D721Med (cell line): ENCODE data around the gene MRC2.

Experiments
- DNase-seq: peaks from one replicate; pipeline ENCODE4 v3.0.0; 2011; ENCODE audit warnings: low spot score; ENCODE audit not compliant: insufficient read length
- FAIRE-seq: peaks from 2 replicates; lab custom pipeline; 2011; peaks lifted over from hg19 to GRCh38; lab: Jason Lieb, UNC
- TF ChIP-seq, protein P1 (sequence below): IDR thresholded peaks from 2 replicates; pipeline ENCODE4 v1.5.1; 2012; ENCODE audit warnings: mild to moderate bottlenecking, control low read depth; ENCODE audit not compliant: insufficient read depth; ENCODE audit errors: missing control alignments

The MRC2 gene

DNA sequence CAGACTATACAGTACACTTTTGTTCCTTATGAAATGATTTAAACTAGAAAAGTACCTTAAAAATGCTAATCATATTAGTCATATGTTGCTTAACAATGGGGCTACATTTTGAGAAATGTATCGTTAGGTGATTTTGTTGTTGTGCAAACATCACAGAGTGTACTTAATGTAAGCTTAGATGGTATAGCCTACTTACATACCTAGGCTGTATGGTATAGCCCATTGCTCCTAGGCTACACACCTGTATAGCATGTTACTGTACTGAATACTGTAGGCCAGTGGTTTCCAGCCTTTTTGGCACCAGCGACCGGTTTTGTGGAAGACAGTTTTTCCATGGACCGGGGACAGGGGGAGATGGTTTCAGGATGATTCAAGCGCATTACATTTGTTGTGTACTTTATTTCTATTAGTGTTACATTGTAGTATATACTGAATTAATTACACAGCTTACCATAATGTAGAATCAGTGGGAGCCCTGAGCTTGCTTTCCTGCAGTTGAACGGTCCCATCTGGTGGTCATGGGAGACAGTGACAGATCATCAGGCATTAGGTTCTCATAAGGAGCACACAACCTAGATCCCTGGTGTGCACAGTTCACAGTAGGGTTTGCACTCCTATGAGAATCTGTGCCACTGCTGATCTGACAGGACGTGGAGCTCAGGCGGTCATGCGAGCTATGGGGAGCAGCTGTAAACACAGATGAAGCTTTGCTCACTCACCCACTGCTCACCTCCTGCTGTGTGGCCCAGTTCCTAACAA lies 35.0 kb upstream of the MRC2 start:
- DNase-seq, result no peak

DNA sequence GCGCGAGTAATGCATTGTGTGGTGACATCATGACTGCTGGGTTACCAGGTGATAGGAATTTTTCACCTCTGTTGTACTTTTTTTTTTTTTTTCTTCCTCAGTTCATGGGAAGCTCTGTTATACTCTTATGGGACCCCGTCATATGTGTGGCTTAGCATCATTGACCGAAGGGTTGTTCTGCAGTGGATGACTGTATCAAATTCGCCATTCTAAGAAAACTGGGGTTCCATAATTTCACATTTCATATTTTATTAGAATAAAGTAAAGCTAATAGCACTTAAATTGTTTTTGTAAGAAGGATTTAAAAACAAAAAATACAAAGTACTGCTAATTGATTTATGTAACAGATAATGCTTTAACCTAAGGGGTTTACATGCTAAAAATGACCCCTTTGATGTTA lies 32.0 kb upstream of the MRC2 start:
- FAIRE-seq, result no peak
- TF ChIP-seq, protein P1, sequence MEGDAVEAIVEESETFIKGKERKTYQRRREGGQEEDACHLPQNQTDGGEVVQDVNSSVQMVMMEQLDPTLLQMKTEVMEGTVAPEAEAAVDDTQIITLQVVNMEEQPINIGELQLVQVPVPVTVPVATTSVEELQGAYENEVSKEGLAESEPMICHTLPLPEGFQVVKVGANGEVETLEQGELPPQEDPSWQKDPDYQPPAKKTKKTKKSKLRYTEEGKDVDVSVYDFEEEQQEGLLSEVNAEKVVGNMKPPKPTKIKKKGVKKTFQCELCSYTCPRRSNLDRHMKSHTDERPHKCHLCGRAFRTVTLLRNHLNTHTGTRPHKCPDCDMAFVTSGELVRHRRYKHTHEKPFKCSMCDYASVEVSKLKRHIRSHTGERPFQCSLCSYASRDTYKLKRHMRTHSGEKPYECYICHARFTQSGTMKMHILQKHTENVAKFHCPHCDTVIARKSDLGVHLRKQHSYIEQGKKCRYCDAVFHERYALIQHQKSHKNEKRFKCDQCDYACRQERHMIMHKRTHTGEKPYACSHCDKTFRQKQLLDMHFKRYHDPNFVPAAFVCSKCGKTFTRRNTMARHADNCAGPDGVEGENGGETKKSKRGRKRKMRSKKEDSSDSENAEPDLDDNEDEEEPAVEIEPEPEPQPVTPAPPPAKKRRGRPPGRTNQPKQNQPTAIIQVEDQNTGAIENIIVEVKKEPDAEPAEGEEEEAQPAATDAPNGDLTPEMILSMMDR, result no peak
- no peak for DNase-seq

More for the DNA sequence above, 35.0 kb upstream of the MRC2 start:
- no peak for FAIRE-seq
- TF ChIP-seq, protein P1, result peak; percentile 17

DNA sequence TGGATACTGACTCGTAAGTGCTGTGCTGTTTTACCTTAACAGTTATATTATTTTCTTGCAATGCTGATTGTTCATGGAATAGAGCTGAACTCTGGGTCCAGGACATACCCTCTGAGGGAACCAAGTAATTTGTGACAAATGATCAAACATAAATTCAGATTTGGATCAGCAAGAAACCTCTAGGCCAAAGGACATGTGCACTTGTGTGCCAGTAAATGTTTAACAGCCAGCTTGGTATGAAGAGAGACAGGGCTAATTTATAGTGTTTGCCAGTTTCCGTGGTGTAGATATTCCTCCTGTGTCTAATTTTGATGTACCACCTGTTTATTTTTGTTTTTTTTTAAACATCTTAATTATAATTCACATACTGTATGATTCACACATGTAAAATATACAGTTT lies 30.8 kb upstream of the MRC2 start:
- DNase-seq (no peak), FAIRE-seq (no peak)
- TF ChIP-seq, protein P1, result no peak

DNA sequence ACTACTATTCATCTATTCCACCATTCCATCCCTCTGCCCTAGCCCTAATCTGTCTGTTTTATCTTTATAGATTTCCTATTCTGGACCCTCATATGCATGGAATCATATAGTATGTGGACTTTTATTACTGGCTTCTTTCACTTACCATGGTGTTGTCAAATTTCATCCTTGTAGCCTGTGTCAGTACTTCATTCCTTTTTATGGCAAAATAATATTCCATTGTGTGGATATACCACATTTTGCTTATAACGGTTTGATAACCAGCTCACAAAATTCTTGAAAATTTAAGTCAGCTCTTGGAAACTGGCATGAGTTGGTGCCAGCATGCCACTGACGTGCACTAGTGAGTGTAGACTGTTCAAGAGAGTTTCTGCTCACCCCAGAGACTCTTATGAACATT lies 30.3 kb upstream of the MRC2 start:
- DNase-seq (no peak), FAIRE-seq (no peak)
- TF ChIP-seq, protein P1, result no peak

DNA sequence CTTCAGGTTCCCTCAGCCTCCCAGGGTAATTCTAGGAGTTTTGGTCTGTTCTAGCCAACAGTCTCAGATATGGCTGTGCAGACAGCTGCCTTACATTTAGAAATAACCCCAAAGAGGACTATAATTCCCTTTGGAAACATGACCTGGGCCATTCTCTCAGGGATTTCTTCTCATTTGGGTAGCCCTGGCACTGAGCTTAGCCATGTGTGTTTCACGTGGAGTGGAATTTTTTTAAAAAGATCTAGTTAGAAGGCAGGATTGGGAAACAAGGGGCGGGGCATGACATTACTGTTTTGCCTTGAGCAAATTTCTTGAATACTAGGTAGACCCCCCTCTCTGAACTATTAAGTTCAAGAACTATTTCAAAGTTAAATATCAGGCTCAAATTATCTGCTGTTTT lies 29.6 kb upstream of the MRC2 start:
- TF ChIP-seq, protein P1, result no peak
- no peak for DNase-seq
- FAIRE-seq, result no peak

DNA sequence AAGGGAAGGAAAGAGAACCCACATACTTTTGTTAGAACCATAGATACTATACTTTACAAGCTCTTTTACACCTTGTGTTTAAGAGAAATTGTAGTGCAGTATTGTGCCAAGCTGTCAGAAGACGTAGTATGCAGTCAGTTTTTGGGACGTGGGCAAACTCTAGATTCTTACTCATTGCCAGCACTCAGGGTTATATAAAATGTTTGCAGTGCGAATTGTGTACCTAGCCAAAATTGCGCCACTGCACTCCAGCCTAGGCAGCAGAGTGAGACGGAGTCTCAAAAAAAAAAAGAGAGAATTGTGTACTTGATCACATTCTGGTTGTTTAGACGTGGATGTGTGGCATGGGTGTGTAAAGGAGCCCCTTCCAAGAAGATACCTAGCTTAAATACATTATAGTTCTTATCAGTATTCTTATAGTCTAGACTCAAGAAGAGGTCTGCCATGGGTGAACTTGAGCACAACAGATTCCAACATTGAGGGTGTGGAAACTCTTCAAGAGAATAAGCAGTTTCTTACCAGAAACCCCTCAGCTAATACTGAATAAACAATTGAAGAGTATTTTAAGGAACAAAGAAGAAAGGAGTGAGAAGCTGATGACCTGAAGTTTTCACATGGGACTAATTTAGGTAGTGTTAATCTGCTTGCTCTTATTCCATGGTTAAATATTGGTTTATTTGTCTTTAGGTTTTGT lies 27.4 kb upstream of the MRC2 start:
- TF ChIP-seq, protein P1, result no peak
- DNase-seq (no peak), FAIRE-seq (no peak)

DNA sequence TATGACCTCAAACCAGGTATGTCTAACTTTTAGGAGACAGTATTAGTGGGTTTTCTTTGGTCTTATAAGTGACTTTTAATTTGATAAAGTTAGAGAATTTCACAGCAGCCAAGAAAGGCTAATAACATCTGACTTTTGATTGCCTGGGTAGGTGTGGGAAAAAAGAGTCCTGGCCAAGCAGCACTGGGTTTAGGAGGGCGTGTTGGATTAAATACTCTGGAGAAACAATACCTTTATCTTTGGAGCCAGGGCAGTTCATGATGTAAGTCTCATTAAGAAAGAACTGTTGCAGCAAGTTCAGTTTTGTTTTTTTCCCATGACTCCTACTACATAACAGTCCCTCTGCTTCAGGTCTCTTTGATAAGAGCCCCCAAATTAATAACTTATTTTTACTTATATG lies 26.7 kb upstream of the MRC2 start:
- TF ChIP-seq, protein P1, result no peak
- FAIRE-seq (no peak), DNase-seq (no peak)
